Measurements from ENCODE around the gene OR9A2.

DNA sequence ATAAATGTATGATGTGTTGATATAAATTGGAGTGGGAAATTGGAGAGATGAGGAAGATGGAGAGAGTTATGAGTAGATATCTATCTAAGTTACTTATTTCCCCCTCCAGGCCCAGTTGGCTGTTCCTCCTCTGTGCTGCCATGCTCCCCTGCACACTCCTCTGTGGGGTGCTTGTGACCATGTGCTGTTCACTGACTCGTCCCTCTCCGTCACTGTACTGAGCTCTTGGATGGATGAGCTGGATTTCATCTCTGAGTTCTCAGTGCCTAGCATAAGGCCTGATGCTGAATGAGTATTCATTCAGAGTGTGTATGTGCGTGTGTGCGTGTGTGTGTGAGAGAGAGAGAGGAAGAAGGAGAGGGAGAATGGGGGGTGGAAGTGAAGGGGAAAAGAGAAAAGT, 14.5 kb downstream of the OR9A2 start:
- TF ChIP-seq, protein P1, sequence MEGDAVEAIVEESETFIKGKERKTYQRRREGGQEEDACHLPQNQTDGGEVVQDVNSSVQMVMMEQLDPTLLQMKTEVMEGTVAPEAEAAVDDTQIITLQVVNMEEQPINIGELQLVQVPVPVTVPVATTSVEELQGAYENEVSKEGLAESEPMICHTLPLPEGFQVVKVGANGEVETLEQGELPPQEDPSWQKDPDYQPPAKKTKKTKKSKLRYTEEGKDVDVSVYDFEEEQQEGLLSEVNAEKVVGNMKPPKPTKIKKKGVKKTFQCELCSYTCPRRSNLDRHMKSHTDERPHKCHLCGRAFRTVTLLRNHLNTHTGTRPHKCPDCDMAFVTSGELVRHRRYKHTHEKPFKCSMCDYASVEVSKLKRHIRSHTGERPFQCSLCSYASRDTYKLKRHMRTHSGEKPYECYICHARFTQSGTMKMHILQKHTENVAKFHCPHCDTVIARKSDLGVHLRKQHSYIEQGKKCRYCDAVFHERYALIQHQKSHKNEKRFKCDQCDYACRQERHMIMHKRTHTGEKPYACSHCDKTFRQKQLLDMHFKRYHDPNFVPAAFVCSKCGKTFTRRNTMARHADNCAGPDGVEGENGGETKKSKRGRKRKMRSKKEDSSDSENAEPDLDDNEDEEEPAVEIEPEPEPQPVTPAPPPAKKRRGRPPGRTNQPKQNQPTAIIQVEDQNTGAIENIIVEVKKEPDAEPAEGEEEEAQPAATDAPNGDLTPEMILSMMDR (IDR thresholded peaks at IDR 0.05), result no peak
- TF ChIP-seq ZFX (IDR thresholded peaks at IDR 0.05; ENCODE audit: borderline replicate concordance), result no peak
